NCI-H1048 (cell line): ENCODE data around the gene ARHGAP45.
A peak's percentile ranks its signal among the peaks of the same experiment; 100 is the strongest.
"Not testable (repeated sequence)": the region's sequence is repeated elsewhere in the genome, so short reads cannot be mapped to it uniquely, and the experiment has no call there.

Experiments
- DNase-seq: peaks from one replicate; lab custom pipeline; 2025; lab: John Stamatoyannopoulos, UW

The ARHGAP45 gene

DNA sequence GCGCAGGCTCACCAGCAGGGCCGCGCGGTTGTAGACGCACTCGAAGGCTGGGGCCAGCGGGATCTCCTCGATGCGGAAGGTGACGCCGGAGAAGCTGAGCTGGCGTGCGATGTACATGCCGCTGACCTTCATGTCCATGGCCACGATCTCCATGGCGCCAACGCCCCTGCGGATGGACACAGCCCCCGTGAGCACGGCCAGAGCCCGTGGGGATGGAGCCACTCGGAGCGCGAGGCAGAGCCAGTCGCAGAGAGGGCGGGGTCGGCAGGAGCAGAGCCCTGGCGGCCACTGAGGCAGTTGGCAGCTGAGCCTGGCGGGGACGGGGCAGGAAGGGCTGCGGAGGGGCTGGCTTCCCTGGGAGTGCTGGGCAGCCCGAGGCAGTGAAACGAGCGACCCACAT lies 52.0 kb downstream of the ARHGAP45 start:
- DNase-seq, result no peak

DNA sequence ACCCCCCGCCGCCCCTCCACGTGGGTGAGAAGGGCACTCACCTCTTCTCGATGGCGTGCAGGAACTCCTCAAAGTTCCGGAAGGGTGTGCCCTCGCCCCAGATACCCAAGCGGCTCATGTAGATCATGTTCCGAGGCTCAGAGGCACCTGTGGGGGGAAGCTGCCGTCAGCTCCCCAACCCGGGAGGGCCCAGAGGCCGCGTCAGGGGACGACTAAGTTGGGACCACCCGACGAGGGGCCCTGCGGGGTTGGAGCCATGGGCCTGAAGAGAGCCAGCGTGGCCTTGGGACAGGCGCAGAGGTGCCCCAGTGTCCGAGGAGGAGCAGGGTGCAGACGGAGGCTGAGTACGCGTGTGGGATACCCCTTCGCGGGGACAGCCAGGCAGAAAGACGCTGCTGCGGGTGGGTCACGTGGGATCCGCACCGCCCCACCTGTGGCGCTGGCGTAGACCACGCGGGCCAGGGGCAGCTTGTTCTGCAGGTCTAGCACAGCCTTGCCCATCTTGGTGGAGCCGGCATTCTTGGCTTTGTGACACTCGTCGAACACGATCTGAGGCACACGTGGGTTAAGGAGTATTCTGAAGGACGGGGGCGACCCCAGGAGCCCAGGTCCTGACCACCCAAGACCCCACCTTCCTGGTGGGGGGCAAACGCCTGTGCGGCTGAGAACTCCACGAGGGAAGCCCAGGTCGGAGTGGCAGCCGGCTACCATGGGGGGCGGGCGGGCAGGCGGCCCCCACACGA lies 52.7 kb downstream of the ARHGAP45 start:
- DNase-seq, result no peak

GRCh38 chr19:1121395-1121794 lies 54.4 kb downstream of the ARHGAP45 start:
- no peak for DNase-seq

DNA sequence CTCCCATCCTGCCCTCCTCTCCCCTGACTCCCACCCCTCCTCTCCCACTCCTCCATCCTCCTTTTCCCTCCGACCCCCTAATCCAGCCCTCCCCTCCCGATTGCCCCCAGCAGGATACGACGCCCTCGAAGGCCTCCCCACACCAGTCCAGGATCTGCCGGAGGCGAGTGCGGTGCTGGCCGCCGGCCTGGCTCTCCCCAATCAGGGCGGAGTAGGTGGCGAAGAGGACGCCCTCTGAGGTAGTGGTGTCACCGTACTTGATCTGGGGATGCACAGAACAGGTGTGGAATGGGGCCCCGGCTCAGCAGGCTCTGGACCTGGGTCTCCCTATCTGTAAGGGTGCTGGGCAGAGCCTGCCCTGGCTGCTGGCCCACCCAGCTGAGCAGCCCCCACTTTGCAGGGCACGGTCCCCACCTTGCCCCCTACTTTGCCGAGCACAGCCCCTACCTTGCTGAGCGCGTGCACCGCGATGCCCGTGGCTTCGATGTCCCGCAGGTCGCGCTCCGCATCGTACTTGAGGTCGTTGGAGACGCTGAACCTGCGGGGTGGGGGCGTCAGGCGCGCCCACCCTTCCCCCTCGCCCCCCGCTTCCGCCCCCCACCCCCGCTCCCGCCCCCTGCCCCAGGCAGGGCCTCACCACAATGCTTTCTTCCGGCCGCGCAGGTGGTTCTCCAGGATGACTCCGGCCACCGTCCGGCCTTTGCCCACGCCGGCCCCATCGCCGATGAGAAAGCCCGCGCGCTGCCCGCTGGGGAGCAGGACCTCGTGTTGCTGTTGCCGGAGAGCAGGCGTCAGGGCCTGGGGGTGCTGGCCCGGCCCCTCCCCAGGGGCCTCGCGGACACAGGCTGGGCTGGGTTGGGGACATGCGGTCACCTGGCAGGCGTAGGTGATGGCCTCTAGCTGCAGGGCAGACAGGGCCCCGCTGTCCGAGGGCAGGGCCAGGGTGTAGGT lies 55.3 kb downstream of the ARHGAP45 start:
- DNase-seq, result no peak

GRCh38 chr19:1122972-1123363 lies 56.0 kb downstream of the ARHGAP45 start:
- no peak for DNase-seq

- DNase-seq, result no peak
Measured at GRCh38 chr19:1123381-1123780, 56.4 kb downstream of the ARHGAP45 start.

GRCh38 chr19:1123885-1124677 lies 57.1 kb downstream of the ARHGAP45 start:
- no peak for DNase-seq

DNA sequence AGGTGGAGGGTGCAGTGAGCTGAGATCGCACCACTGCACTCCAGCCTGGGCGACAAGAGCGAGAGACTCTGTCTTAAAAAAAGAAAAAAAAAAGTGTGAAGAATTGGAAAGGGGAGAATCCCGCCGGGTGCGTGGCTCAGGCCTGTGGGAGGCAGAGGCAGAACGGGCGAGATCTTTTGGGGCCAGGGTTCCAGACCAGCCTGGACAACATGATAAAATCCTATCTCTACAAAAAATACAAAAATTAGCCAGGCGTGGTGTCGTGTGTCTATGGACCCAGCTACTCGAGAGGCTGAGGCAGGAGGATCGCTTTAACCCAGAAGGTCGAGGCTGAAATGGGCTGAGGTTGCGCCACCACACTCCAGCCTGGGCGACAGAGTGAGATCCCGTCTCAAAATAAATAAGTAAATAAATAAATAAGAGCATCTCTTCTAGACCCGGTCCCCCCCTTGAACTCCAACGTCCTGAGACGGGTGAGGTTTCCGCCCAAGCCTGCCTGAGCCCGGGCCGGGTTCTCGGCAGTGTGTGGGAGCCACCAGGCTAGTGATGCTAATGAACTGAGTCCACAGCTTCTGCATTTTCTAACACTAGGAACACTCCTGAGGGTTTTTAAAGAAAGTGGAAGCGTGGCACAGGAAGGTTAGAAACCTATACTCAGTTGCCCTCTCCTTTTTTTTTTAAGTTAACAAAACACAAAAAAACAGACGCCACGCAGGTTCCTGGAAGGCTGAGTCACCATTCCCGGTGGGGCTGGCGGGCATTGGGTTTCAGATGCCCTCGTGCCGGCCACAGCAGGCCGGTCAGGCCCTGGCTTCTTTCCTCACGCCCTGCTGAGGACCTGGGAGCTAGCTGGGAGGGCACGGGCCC lies 58.9 kb downstream of the ARHGAP45 start:
- no peak for DNase-seq

- DNase-seq, result no peak
Measured at GRCh38 chr19:1126984-1127760, 60.2 kb downstream of the ARHGAP45 start.

DNA sequence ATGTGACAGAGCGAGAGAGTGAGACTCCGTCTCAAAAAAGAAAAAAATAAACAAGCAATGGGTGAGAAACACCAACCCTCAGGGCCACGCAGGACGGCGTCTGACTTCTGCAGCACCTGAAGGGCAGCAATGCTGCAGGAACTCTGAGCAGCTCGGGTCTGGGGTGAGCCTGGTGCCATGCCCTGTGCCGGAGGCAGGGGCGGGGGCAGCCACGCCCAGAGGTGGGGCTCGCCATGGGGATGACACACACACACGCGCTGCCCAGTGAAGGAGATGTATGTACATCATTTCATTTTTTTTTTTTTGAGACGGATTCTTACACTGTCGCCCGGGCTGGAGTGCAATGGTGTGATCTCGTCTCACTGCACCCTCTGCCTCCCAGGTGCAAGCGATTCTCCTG lies 61.1 kb downstream of the ARHGAP45 start:
- DNase-seq, result no peak

GRCh38 chr19:1129084-1129483 lies 62.1 kb downstream of the ARHGAP45 start:
- not testable (repeated sequence) for DNase-seq

- DNase-seq, result no peak
Measured at GRCh38 chr19:1129535-1129934, 62.6 kb downstream of the ARHGAP45 start.

DNA sequence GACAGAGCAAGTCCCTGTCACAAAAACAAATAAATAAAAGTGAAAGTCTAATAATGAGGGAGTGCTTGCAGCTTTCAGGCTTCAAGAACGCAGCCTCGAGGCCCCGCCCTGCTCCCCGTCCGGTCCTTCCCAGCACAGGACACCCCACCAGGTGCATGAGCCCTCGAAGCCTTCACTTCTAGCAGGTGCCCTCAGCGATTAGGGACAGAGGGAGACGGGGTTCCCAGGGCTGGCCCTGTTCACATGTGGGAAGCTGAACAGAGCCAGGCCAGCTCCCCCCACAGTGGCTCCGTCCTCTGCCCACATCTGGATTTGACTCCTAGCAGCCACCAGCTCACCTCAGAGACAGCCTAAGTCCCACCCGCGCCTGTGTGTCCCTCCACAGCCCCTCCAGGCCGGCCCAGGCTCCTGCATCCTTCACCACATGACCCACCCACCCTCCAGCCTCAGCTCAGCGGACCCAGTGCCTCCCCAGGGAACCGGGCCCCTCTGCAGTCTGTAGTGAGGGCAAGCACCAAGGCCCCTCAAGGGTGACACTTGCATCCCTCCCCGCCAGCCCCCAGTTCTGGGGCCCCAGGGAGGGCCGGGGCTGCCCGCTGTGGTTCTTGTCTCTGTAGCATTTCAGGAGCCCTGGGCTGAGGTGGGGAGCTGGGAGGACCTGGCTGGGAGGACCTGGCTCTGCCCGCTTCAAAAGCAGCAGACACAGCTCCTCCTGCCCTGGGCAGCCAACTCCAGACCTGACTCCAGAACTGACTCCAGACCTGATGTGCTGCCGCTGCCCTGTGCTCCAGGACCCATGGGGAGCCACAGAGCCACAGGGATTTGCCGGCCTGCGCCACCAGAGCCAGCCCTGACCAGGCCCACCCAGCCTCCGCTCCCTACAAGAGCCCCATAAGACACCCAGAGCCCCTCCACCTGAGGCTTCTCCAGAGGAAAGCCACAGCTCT lies 64.1 kb downstream of the ARHGAP45 start:
- no peak for DNase-seq

GRCh38 chr19:1131718-1132551 lies 65.0 kb downstream of the ARHGAP45 start:
- DNase-seq, result peak; percentile 52

DNA sequence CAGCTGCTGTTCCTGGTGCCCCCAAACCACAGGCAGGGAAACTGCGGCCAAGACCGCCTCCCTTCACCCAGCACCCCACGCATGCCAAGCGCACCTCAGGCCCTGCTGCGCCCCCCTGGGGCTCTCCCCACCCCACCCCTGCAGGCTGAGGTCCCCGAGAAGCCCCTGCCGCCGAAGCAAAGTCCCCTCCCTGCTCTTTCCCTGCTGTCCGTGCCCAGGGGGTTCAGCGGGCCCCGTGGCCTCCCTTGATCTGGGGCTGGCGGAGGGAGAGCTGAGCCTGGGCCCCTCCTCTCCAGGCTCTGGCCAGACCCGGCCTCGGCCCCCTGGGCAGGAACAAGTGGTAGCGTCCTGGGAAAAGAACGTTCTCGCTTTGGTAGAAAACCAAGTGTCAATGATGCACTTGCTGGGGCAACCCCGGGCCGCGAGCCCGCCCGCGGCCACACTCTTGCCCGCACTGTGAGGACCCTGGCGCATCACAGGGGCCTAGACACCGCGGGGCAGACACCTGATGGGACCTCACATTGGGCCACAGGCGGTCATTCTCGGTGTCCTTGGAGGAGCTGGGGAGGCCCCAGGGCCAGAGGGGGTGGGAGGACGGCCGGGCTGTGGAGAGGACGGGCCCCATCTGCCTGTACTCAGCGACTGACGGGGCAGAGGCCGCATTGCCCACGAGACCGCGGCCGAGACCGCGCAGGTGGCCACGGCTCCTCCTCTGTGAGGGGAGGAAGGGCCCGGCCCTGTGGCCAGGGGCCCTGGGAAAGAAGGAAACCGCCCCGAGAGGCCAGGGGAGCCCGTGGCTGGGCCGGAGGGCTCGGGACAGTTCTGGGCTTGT lies 65.8 kb downstream of the ARHGAP45 start:
- DNase-seq, result no peak

- DNase-seq, result peak; percentile 55
Measured at GRCh38 chr19:1133471-1133929, 66.5 kb downstream of the ARHGAP45 start.

- no peak for DNase-seq
Measured at GRCh38 chr19:1134431-1134830, 67.5 kb downstream of the ARHGAP45 start.
